SK-N-SH (cell line): ENCODE data around the gene HHIPL1. TPM values are rescaled to one million over a fixed set of nuclear protein-coding genes. Genes with fewer than 3 reads are reported as not detected.

Experiments
- CTCF ChIA-PET: fragments of 300-600, 350-600 bp; formaldehyde crosslinking; extraction: SDS; loops from one replicate; lab custom pipeline; 2021; lab: Yijun Ruan, JAX
- POLR2A ChIA-PET: fragments of 350-600 bp; sonication (Branson Sonifier 250); formaldehyde crosslinking; extraction: SDS; loops from one replicate; lab custom pipeline; 2020; ENCODE audit warnings: antibody characterized with exemption, inconsistent platforms; lab: Yijun Ruan, JAX
- DNase-seq: peaks from one replicate; pipeline ENCODE4 v3.0.0; 2012
- H2AFZ ChIP-seq: fragments of 200-600 bp; sonication (generic); 2 replicates; pipeline ENCODE4 v1.8.1; 2016; ENCODE audit warnings: antibody characterized with exemption, mild to moderate bottlenecking, low read depth
- H3F3A ChIP-seq: fragments of 200-600 bp; sonication (generic); replicated peaks from 2 replicates; pipeline ENCODE3; 2016; ENCODE audit warnings: antibody characterized with exemption, mild to moderate bottlenecking; ENCODE audit not compliant: insufficient read depth
- H3K27ac ChIP-seq, 2 experiments: fragments of 200-500 bp in 1 of 2; fragments of 200-600 bp in 1 of 2; sonication (Bioruptor generic) in 1 of 2; sonication (generic), shearing (Covaris generic) in 1 of 2; 2 replicates each; pipeline versions ENCODE4 v1.5.1 to v1.6.1; 2014 to 2016; ENCODE audit warnings: low read depth in 2 of 2, inconsistent platforms in 1 of 2, low read length in 1 of 2, mild to moderate bottlenecking in 1 of 2, mixed read lengths in 1 of 2
- H3K27me3 ChIP-seq: fragments of 200-600 bp; sonication (generic), shearing (Covaris generic); 2 replicates; pipeline ENCODE4 v1.6.1; 2016; ENCODE audit warnings: mixed run types; ENCODE audit not compliant: insufficient read depth
- H3K36me3 ChIP-seq, 2 experiments: fragments of 200-500 bp in 1 of 2; fragments of 200-600 bp in 1 of 2; sonication (Bioruptor generic) in 1 of 2; sonication (generic) in 1 of 2; replicated peaks in 1 of 2; 2 replicates each; pipeline versions ENCODE3 to v1.5.1; 2014 to 2016; ENCODE audit warnings: low read length in 1 of 2, mild to moderate bottlenecking in 1 of 2; ENCODE audit not compliant: insufficient read depth in 2 of 2, control insufficient read depth in 1 of 2
- H3K4me1 ChIP-seq, 2 experiments: fragments of 200-500 bp in 1 of 2; fragments of 200-600 bp in 1 of 2; sonication (Bioruptor generic) in 1 of 2; sonication (generic), shearing (Covaris generic) in 1 of 2; 2 replicates each; pipeline versions ENCODE4 v1.5.1 to v1.6.1; 2014 to 2016; ENCODE audit warnings: low read depth in 1 of 2, low read length in 1 of 2, mixed run types in 1 of 2; ENCODE audit not compliant: insufficient read depth in 2 of 2, control insufficient read depth in 1 of 2
- H3K4me2 ChIP-seq: fragments of 200-600 bp; sonication (generic), shearing (Covaris generic); 2 replicates; pipeline ENCODE4 v1.6.1; 2017; ENCODE audit warnings: mixed run types
- H3K4me3 ChIP-seq, 2 experiments: fragments of 200-500 bp in 1 of 2; fragments of 200-600 bp in 1 of 2; sonication (Bioruptor generic) in 1 of 2; sonication (generic), shearing (Covaris generic) in 1 of 2; 2 replicates each; pipeline versions ENCODE4 v1.5.1 to v1.8.1; 2014 to 2016; ENCODE audit warnings: low read depth in 2 of 2, inconsistent platforms in 1 of 2, low read length in 1 of 2, mild to moderate bottlenecking in 1 of 2, mixed read lengths in 1 of 2, moderate library complexity in 1 of 2
- H3K79me2 ChIP-seq: fragments of 200-600 bp; sonication (generic); 2 replicates; pipeline ENCODE4 v1.8.1; 2017; ENCODE audit warnings: mild to moderate bottlenecking; ENCODE audit not compliant: insufficient read depth
- H3K9ac ChIP-seq: fragments of 200-600 bp; sonication (generic); 2 replicates; pipeline ENCODE4 v1.6.1; 2017; ENCODE audit warnings: mixed run types
- H3K9me2 ChIP-seq: fragments of 200-600 bp; sonication (generic); 2 replicates; pipeline ENCODE4 v1.6.1; 2017; ENCODE audit warnings: mixed run types
- H3K9me3 ChIP-seq: fragments of 200-600 bp; sonication (generic); 2 replicates; pipeline ENCODE4 v1.6.1; 2017; ENCODE audit warnings: mixed run types, mild to moderate bottlenecking, moderate library complexity
- H4K20me1 ChIP-seq: fragments of 200-600 bp; sonication (generic); 2 replicates; pipeline ENCODE4 v1.6.1; 2017; ENCODE audit warnings: mild to moderate bottlenecking, mixed run types; ENCODE audit not compliant: insufficient read depth
- CTCF ChIP-seq: fragments of 200-600 bp; sonication (generic); IDR thresholded peaks from 2 replicates; pipeline ENCODE4 v1.6.1; 2017; ENCODE audit warnings: antibody characterized with exemption, mild to moderate bottlenecking, moderate library complexity
- EP300 ChIP-seq, 2 experiments: IDR thresholded peaks; 2 replicates each; pipeline versions ENCODE4 v1.4.0 to v1.6.1; 2012; ENCODE audit warnings: borderline replicate concordance in 1 of 2, low read depth in 1 of 2, low read length in 1 of 2
- EZH2phosphoT487 ChIP-seq: fragments of 200-600 bp; sonication (generic); IDR thresholded peaks from 2 replicates; pipeline ENCODE4 v1.6.1; 2017; ENCODE audit warnings: low read depth, mixed run types, mild to moderate bottlenecking, antibody characterized with exemption, moderate library complexity, borderline replicate concordance
- FOSL2 ChIP-seq: IDR thresholded peaks from 2 replicates; pipeline ENCODE4 v1.4.0; 2012; ENCODE audit warnings: low read depth, mild to moderate bottlenecking, moderate library complexity, borderline replicate concordance
- FOXM1 ChIP-seq: IDR thresholded peaks from 2 replicates; pipeline ENCODE4 v1.4.0; 2012; ENCODE audit warnings: low read depth, mild to moderate bottlenecking
- GABPA ChIP-seq: IDR thresholded peaks from 2 replicates; pipeline ENCODE4 v1.4.0; 2012; ENCODE audit warnings: low read depth, mild to moderate bottlenecking
- JUND ChIP-seq: IDR thresholded peaks from 2 replicates; pipeline ENCODE4 v1.4.0; 2012
- MEF2A ChIP-seq: IDR thresholded peaks from 2 replicates; pipeline ENCODE4 v1.4.0; 2012; ENCODE audit warnings: low read depth, borderline replicate concordance
- NFIC ChIP-seq: IDR thresholded peaks from 2 replicates; pipeline ENCODE4 v1.4.0; 2012; ENCODE audit warnings: borderline replicate concordance
- NRF1 ChIP-seq: IDR thresholded peaks from 2 replicates; pipeline ENCODE4 v1.6.1; 2012; ENCODE audit warnings: low read depth, mild to moderate bottlenecking, low read length
- RCOR1 ChIP-seq: fragments of 150-350 bp; IDR thresholded peaks from 2 replicates; pipeline ENCODE4 v1.6.1; 2017; ENCODE audit warnings: antibody characterized with exemption, low read length
- RXRA ChIP-seq: IDR thresholded peaks from 2 replicates; pipeline ENCODE4 v1.4.0; 2012; ENCODE audit warnings: low read depth, mild to moderate bottlenecking, borderline replicate concordance
- TAF1 ChIP-seq: IDR thresholded peaks from 2 replicates; pipeline ENCODE4 v1.6.1; 2012; ENCODE audit warnings: low read depth, mild to moderate bottlenecking, low read length, moderate library complexity, borderline replicate concordance
- TCF12 ChIP-seq: IDR thresholded peaks from 2 replicates; pipeline ENCODE4 v1.4.0; 2012
- YY1 ChIP-seq: IDR thresholded peaks from 2 replicates; pipeline ENCODE4 v1.4.0; 2012; ENCODE audit warnings: low read depth, mild to moderate bottlenecking
- WGBS: methylation state at CpG from one replicate; pipeline ENCODE4 v1.1.6; 2017; ENCODE audit warnings: low lambda C conversion rate; 5-methylcytosine and 5-hydroxymethylcytosine counted together
- polyA plus RNA-seq, 3 experiments: library from polyadenylated mRNA; depleted of rRNA; stranded (reverse); fragments of >200 nt; gene quantifications; 2 replicates each; pipeline ENCODE4 v1.2.3, GENCODE V29; 2012

HHIPL1 gene
- polyA plus RNA-seq, 1 of the 3 experiments (the other 2 are of a cell fraction) = 0.02 TPM

GRCh38 chr14:99684410-99684934 lies 39.5 kb downstream of the HHIPL1 start:
- Histone ChIP-seq H3K4me1 (peaks cover 0 to 11% of the 10 kb centered on the region in 2 experiments; a peak in 1 of 4 replicates), H3K27ac (no peak overlapping the region), H3K9me2 (no peaks in the 10 kb centered on the region), H3K79me2 (no peaks in the 10 kb centered on the region), H3K4me3 (peak overlapping the region; percentile 61 to 68), H3F3A (peaks cover 8% of the 10 kb centered on the region), H3K27me3 (no peaks in the 10 kb centered on the region; the same call in 1 of the 2 replicates), H3K9ac (peak overlapping the region; percentile 46; the same call in 1 of the 2 replicates), H2AFZ (peak overlapping the region; percentile 68), H3K36me3 (no peaks in the 10 kb centered on the region), H3K9me3 (no peaks in the 10 kb centered on the region), H3K4me2 (peak overlapping the region; percentile 97), H4K20me1 (no peaks in the 10 kb centered on the region)
- DNase-seq = no peak
- POLR2A ChIA-PET = interaction anchor here (0.6 kb wide), 1 partner anchor 125 kb away, joined by 3 read pairs; no protein-coding TSS in a partner anchor
- CTCF ChIA-PET = interaction anchor here (1.5 to 2.3 kb wide), 2 partner anchors 46 to 195 kb away, joined by 9 to 17 read pairs; no protein-coding TSS in a partner anchor
- 9% methylated on average over 8 of the region's 45 CpGs for WGBS
- TF ChIP-seq GABPA (no peak), FOSL2 (no peak), CTCF (no peak), FOXM1 (no peak), TCF12 (no peak), RCOR1 (no peak), EP300 (IDR thresholded peaks at IDR 0.05; ENCODE audit: borderline replicate concordance in 1 of 2, low read depth in 1 of 2, low read length in 1 of 2) (no peak), MEF2A (no peak), NRF1 (no peak), YY1 (no peak)

DNA sequence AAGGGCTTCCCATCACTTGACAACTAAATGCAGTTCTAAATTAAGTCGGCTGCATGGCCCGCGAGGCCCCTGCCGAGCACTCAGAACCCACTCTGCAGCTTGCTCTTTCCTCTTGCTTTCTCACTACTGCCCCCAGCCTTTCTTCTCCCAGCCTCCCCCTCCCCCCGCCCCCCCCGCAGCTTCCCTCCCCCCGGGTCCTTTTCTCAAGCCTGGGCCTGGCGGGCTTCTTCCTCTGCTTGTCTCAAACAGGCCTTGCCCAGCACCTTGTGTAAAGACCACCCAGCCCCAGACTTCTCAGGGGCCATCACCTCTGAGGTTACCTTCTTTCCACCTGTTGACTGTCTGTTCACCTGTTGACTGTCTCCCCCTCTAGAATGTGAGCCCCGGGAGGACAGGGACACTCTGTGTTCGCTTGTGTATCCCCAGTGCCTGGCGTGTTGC lies 40.2 kb downstream of the HHIPL1 start:
- Histone ChIP-seq H3K9me2 (no peaks in the 10 kb centered on the region), H3K27ac (no peak overlapping the region), H3K79me2 (no peaks in the 10 kb centered on the region), H3F3A (peaks cover 8% of the 10 kb centered on the region), H3K4me2 (no peak overlapping the region), H3K36me3 (no peaks in the 10 kb centered on the region), H2AFZ (no peak overlapping the region), H3K4me3 (no peak overlapping the region), H3K9ac (no peak overlapping the region), H3K4me1 (peaks cover 0 to 11% of the 10 kb centered on the region in 2 experiments; a peak in 1 of 4 replicates), H3K27me3 (peaks cover 5% of the 10 kb centered on the region; the same call in 1 of the 2 replicates), H4K20me1 (no peaks in the 10 kb centered on the region), H3K9me3 (no peaks in the 10 kb centered on the region)
- no peak for DNase-seq
- TF ChIP-seq TAF1 (no peak), NFIC (no peak), RXRA (no peak), JUND (no peak), EP300 (IDR thresholded peaks at IDR 0.05; ENCODE audit: borderline replicate concordance in 1 of 2, low read depth in 1 of 2, low read length in 1 of 2) (no peak), EZH2phosphoT487 (no peak)
- POLR2A ChIA-PET = no interaction called here
- 77% methylated on average over 10 of the region's 11 CpGs for WGBS
- CTCF ChIA-PET = interaction anchor here (1.5 kb wide), 1 partner anchor 45 kb away, joined by 9 read pairs; no protein-coding TSS in a partner anchor
